IgD-negative memory B cell (primary cell): ENCODE measurements around the gene SEC16A. TPM values are rescaled to one million over a fixed set of nuclear protein-coding genes. Genes with fewer than 3 reads are reported as not detected.
A peak's percentile ranks its signal among the peaks of the same experiment; 100 is the strongest.

Source experiments
- H3K27ac Mint-ChIP-seq, 3 donors: one replicate each; pipeline ENCODE4 v1.8.0; 2020 to 2022; ENCODE audit warnings: mild to moderate bottlenecking in 3 of 3, mixed read lengths in 3 of 3, moderate library complexity in 1 of 3
- H3K27me3 Mint-ChIP-seq: one replicate; pipeline ENCODE4 v1.8.0; 2021; ENCODE audit warnings: mixed read lengths
- H3K36me3 Mint-ChIP-seq: one replicate; pipeline ENCODE4 v1.8.0; 2020; ENCODE audit warnings: mild to moderate bottlenecking, mixed read lengths
- H3K4me1 Mint-ChIP-seq, 3 donors: one replicate each; pipeline ENCODE4 v1.8.0; 2020 to 2022; ENCODE audit warnings: mixed read lengths in 3 of 3, mild to moderate bottlenecking in 1 of 3
- H3K4me3 Mint-ChIP-seq, 4 donors: one replicate each; pipeline ENCODE4 v1.8.0; 2020 to 2022; ENCODE audit warnings: mild to moderate bottlenecking in 4 of 4, mixed read lengths in 4 of 4, moderate library complexity in 3 of 4
- H3K9me3 Mint-ChIP-seq, 3 donors: one replicate each; pipeline ENCODE4 v1.8.0; 2020 to 2021; ENCODE audit warnings: mixed read lengths in 3 of 3, mild to moderate bottlenecking in 1 of 3
- polyA plus RNA-seq: library from polyadenylated mRNA; unstranded; fragments of 300-500 nt; fragmentation: Illumina TruSeq; gene quantifications from one replicate; pipeline ENCODE4 v1.2.3, GENCODE V29; 2021

The SEC16A gene
- polyA plus RNA-seq, 1 donor from 2014 or later = 30.1 TPM

DNA sequence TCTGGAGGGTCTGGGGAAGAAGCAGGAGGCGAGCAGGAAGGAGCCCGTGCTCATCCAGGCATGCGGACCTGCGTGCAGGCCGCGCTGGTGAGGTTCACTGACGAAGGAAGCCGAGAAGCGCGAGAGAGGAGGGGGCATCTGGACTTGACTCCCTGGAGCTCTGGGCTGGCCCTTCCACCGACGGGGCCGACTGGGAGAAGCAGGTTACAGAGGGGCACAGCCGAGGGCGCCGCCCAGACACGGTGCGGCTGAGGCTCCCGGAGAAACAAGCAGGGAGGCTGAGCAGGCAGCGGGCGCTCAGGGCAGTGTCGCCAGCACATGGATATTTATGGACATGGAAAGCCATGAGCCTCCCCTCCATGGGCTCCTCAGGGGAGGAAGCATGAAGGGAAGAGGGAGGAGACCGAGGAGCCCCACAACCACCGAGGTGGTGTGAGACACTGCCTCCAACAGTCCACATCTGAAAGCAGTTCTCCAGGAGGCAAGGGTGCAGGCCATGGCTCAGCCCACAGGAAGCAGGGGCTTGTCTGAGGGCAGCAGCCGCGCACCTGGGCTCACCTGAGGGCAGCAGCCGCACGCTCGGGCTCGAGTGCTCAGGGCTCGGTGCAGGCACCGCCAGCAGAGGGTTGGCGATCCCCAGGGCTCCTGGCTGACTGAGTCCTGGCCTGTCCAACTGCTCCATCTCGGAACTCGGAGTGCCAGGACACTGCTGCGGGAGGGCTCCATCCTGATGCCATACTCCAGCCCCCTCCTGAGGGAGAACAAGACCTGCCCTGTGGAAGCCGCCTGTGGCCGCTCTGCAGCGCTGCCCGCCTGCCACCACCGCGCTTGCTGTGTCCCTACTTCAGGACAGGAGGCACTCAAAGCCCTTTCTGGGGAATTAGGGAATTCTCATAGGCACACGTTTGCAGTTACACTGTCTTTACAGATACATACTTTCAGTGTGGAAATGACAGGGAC, 27.5 kb downstream of the SEC16A start:
- Mint-ChIP-seq H3K4me3 (peak overlapping the region in 1 of 4 donors; percentile 67), H3K36me3 (no peaks in the 10 kb centered on the region), H3K27me3 (no peaks in the 10 kb centered on the region), H3K4me1 (no peaks in the 10 kb centered on the region), H3K9me3 (no peaks in the 10 kb centered on the region), H3K27ac (no peak overlapping the region)

DNA sequence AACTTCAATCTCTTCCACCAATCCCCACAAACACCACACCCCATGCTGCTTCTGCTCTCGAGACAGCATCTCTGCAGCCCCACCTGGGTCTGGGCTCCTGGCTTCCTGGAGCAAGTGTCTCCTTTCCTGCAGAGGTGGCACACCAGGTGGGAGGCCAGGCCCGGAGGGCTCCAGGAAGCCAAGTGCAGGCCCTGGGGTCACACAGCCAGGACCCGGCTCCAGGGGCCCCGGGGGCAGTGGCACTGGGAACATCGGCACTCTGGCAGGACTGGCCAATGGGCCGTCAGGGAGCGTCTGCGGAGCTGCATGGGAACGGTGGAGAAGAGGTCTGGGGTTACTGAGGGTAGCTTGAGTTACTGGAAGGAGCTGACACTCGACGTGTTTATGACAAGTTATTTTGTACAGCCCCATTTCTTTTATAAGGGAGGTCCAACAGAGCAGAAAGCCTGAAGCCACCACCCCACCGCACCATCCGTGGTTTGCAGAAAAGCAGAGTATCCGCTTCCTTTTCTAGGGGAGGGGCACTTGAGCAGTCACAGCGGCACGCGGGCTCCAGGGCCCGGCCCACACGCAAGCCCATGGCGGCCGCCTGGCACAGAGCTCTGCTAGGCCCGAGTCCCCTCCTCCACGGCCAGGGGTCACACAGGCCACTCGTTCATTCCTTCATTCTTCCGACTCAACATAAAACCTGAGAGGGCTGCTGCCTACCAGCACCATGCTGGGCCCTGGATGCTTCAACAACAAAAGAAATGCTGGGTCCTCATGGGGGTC, 28.6 kb downstream of the SEC16A start:
- Mint-ChIP-seq H3K27ac (peak overlapping the region in 1 of 3 donors; percentile 27), H3K36me3 (no peaks in the 10 kb centered on the region), H3K27me3 (no peaks in the 10 kb centered on the region), H3K4me1 (no peaks in the 10 kb centered on the region), H3K9me3 (no peaks in the 10 kb centered on the region), H3K4me3 (peak overlapping the region in 1 of 4 donors; percentile 67)

DNA sequence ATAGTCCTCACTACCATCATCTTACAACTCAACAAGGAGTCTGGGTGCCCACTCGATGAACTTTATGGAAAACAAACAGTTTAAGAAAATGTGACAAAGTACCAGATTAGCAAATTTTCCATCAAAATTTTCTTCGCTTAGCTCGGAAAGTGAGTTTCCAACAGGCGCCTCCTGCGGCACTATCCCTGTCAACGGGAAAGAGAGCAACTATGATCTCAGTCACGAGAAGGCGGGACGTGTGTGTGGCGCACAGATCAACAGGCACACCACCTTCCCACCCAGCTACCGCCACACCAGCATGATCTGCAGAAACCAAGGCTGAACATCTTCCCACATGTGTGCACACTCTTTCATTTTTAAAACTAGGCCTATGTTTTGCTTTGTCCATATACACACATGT, 29.5 kb downstream of the SEC16A start:
- no peaks in the 10 kb centered on the region for H3K36me3 Mint-ChIP-seq
- no peaks in the 10 kb centered on the region for H3K27me3 Mint-ChIP-seq
- H3K4me3 Mint-ChIP-seq = no peak overlapping the region
- H3K4me1 Mint-ChIP-seq = no peaks in the 10 kb centered on the region
- H3K27ac Mint-ChIP-seq = peak overlapping the region in 1 of 3 donors; percentile 73
- H3K9me3 Mint-ChIP-seq = no peaks in the 10 kb centered on the region

DNA sequence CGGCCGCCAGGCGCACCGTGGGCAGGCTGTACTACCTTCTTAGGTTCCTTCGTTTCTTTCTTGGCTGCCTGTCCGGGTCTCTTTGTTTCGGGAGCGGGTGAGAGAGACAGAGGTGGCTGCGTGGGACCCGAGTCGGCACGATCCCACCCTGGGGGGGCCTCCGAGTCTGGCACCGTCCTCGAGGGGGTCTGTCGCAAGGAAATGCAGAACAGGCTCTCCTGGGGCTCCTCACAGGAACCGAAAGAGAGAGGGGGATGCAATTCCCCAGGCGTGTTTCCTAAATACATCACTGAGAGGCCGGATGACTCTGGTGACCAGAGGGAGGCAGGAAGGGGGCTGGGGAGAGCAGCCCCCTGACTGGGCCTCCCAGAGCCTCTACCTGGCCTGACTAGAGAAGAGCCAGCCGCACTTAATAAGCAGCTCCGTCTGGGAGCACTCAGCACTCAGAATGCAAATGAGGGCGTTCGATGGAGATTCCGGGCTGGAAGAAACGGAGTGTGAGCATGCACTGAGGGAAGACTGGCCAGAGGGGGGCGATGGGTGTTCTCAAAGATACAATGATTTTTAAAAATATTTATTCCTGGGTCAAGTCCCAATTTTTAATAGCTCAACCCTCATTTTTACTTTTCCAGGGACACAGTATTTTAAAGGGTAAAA, 31.5 kb downstream of the SEC16A start:
- Mint-ChIP-seq H3K27ac (no peak overlapping the region), H3K4me3 (no peak overlapping the region), H3K9me3 (no peaks in the 10 kb centered on the region), H3K4me1 (no peaks in the 10 kb centered on the region), H3K36me3 (no peaks in the 10 kb centered on the region), H3K27me3 (no peaks in the 10 kb centered on the region)

DNA sequence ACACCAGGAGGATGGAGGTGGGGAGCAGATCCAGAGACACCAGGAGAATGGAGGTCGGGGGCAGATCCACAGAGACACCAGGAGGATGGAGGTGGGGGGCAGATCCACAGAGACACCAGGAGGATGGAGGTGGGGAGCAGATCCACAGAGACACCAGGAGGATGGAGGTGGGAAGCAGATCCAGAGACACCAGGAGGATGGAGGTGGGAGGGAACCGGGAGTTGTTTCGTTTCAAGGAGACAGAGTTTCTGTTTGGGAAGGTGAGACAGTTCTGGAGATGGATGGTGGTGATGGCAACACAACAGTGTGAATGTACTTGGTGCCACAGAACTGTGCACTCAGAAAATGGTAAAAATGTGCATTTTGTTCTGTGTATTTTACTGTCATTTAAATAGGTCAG, 34.2 kb downstream of the SEC16A start:
- Mint-ChIP-seq H3K27ac (no peak overlapping the region), H3K27me3 (no peaks in the 10 kb centered on the region), H3K36me3 (no peaks in the 10 kb centered on the region), H3K4me3 (no peak overlapping the region), H3K9me3 (no peaks in the 10 kb centered on the region), H3K4me1 (no peaks in the 10 kb centered on the region)

DNA sequence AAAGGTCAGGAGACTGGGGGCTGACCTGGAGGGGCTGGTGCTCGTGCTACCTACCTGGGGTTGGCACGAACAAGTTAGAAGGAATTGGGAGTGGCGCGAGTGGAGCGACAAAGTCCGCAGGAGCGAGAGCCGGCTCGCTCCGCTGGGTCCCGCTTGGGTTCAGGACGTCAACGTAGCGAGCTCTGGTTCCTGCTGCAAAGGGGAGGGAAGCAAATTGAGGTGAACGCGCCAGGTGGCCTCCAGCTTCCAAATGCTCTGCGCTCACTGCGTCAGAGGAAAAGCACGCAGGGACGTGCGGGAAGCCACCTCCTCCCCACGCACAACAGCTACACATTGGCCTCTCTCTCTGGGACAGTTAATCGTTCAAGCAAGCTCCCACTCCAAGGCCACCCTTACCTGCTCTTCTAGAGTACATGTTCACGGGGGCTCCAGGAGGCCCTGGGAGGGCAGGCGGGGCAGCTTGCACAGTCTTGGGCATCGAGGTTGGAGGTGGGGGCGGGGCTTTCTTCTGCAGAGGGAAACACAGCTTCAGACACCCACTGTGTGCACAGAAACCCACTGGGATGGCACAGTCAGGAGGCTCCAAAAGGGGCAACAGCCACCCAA, 35.6 kb downstream of the SEC16A start:
- H3K9me3 Mint-ChIP-seq = no peaks in the 10 kb centered on the region
- H3K4me3 Mint-ChIP-seq = peak overlapping the region in 1 of 4 donors; percentile 26
- H3K36me3 Mint-ChIP-seq = no peaks in the 10 kb centered on the region
- H3K27ac Mint-ChIP-seq = no peak overlapping the region
- no peaks in the 10 kb centered on the region for H3K27me3 Mint-ChIP-seq
- no peaks in the 10 kb centered on the region for H3K4me1 Mint-ChIP-seq

DNA sequence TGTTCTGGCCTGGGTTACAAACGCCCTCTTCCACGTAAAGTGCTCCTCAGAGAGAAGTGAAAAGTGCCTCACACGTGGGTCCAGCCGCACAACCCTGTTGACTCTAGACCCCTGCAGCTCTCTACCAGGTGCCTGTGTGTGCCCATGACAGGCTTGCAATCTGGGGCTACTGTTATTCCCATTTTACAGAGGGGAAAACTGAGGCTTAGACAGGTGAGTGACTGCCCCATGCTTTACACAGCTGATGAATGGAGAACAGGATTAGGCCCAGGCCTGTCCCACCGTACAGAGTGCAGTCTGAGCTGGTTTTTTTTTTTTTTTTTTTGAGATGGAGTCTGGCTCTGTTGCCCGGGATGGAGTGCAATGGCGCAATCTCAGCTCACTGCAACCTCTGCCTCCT, 37.0 kb downstream of the SEC16A start:
- H3K4me3 Mint-ChIP-seq = no peak overlapping the region
- H3K27ac Mint-ChIP-seq = peak overlapping the region in 1 of 3 donors; percentile 19
- no peaks in the 10 kb centered on the region for H3K9me3 Mint-ChIP-seq
- no peaks in the 10 kb centered on the region for H3K36me3 Mint-ChIP-seq
- H3K27me3 Mint-ChIP-seq = no peaks in the 10 kb centered on the region
- H3K4me1 Mint-ChIP-seq = no peaks in the 10 kb centered on the region

DNA sequence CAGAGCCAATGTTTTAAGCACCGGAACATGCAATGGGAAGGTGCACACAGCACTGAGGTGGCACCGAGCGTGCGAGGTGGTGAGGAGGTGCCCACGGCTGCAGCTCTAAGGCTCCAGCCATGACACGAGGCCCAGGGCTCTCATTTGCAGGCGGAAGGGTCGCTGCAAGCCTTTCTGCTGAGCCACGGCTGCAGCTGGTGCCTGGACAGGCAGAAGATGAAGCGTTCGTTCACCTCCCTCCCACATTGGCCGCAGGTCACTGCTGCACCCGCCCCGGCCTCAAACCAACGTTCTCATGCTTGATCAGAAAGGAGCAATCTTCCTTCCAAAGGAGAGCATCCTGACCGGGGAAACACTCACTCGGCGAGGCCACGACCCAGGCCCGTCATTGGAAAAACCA, 38.7 kb downstream of the SEC16A start:
- peaks cover 0 to 2% (median 0%) of the 10 kb centered on the region in 3 donors for H3K4me1 Mint-ChIP-seq
- no peaks in the 10 kb centered on the region for H3K36me3 Mint-ChIP-seq
- H3K4me3 Mint-ChIP-seq = no peak overlapping the region
- H3K9me3 Mint-ChIP-seq = no peaks in the 10 kb centered on the region
- H3K27me3 Mint-ChIP-seq = no peaks in the 10 kb centered on the region
- H3K27ac Mint-ChIP-seq = no peak overlapping the region

DNA sequence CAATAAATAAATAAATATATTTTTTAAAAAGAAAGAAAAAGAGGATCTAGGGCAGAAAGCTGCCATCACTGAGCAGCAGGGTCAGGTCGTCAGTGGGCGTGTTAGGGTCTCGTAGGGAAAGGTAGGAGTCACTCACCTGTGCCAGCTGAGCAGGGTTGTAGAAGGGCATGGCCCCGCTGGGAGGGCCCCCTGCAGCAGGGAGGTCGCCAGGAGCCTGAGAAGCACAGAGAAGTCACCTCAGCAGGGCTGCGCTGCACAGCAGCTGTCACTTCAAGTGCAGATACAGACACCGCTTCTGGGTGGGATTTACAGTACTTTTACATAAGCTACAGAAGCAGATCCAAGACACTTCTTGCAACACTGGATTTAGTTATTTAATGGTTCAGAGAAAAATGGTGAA, 39.2 kb downstream of the SEC16A start:
- H3K36me3 Mint-ChIP-seq = no peaks in the 10 kb centered on the region
- H3K27me3 Mint-ChIP-seq = no peaks in the 10 kb centered on the region
- no peaks in the 10 kb centered on the region for H3K9me3 Mint-ChIP-seq
- no peak overlapping the region for H3K27ac Mint-ChIP-seq
- H3K4me3 Mint-ChIP-seq = no peak overlapping the region
- peaks cover 0 to 2% (median 0%) of the 10 kb centered on the region in 3 donors for H3K4me1 Mint-ChIP-seq

DNA sequence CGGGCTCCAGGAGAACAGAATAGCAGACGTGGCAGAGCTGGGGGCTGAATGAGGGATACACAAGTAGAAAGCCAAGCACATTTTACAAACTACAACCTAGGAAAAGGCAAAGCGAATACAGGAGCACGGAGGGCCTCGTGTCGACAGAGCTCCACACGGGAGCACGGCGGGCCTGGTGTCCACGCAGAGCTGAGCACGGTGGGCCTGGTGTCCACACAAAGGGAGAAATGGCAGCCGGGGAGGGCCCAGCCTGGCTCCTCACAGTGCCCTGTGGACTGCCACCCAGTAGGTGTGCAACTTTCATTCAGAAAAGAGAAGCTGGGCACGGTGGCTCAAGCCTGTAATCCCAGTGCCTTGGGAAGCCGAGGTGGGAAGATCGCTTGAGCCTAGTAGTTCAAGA, 39.8 kb downstream of the SEC16A start:
- Mint-ChIP-seq H3K27ac (no peak overlapping the region), H3K4me1 (peaks cover 0 to 6% (median 4%) of the 10 kb centered on the region in 3 donors), H3K36me3 (no peaks in the 10 kb centered on the region), H3K27me3 (no peaks in the 10 kb centered on the region), H3K4me3 (no peak overlapping the region), H3K9me3 (no peaks in the 10 kb centered on the region)

DNA sequence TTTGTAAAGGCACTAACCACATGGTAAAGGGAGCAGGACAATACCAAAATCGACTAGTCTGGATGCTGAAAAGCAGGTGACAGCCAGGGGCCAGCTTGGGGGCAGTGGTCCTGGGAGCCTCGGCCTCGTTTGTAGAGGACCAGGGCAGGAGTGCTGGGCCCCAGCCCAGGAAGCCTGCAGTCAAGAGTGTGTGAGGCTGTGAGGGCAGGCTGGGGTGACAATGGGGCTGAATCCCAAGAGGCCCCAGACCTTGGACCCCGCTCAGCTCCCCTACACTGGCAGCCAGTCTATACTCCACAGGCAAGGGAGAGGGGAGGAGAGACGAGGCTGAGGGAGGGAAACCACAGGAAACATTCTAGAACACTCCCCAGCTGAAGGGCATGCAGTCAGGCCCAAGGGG, 40.6 kb downstream of the SEC16A start:
- Mint-ChIP-seq H3K27ac (peak overlapping the region in 1 of 3 donors; percentile 50), H3K4me3 (no peak overlapping the region), H3K27me3 (no peaks in the 10 kb centered on the region), H3K36me3 (no peaks in the 10 kb centered on the region), H3K4me1 (peaks cover 0 to 13% (median 11%) of the 10 kb centered on the region in 3 donors), H3K9me3 (no peaks in the 10 kb centered on the region)

DNA sequence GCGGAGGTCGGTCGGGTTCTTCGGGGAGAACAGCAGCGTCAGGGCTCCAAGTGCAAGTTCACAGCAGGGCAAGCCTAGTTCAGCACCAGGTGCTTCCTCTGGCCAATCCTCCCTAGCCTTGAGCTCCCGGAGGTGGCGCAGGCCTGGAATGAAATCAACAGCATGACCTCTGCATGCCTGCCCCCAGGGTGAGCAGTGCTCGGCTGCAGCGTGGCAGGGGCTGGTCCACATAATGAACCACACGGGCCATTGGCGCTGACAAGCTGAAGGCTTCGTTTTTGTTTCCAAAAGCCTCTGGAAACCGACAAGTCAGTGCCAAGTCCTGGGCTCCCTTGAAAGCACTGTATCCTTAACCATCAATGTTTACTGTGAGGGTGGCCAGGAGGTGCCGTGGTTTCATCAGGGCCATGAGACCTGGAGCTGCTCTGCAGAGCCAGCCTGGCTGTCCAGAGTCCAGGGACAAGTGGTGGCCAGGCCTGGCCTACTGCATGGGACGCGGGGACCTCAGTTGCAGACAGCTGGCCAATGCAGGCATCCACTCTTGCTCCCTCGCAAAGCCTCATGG, 41.1 kb downstream of the SEC16A start:
- peak overlapping the region in 1 of 3 donors; percentile 32 for H3K27ac Mint-ChIP-seq
- peak overlapping the region in 1 of 4 donors; percentile 58 for H3K4me3 Mint-ChIP-seq
- H3K9me3 Mint-ChIP-seq = no peaks in the 10 kb centered on the region
- H3K4me1 Mint-ChIP-seq = peaks cover 4 to 18% (median 15%) of the 10 kb centered on the region in 3 donors
- no peaks in the 10 kb centered on the region for H3K36me3 Mint-ChIP-seq
- no peaks in the 10 kb centered on the region for H3K27me3 Mint-ChIP-seq

DNA sequence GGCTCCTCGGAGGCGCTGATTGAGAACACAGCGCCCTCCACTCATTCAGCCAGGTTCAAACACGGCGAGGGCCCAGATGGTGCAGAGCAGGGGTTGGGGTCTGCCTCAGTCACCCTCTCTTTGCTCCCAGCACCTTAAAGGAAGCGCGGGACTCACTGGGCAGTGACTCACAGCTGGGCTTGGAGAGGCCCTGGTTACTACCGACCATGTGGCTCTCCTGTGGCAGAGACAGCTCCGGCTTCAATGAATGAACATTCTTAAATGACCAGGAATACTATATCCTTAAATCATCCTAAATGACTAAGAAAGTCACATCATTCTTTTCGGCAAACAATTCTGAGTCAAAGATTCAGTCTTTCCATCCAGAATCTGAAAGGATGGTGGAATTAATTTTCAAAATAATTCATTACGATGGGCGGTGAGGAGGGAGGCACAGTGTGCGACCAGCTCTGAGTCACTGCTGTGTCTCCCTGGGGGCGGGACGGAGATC, 41.6 kb downstream of the SEC16A start:
- Mint-ChIP-seq H3K4me3 (peak overlapping the region in 3 of 4 donors; percentile 3 to 58 (median 49)), H3K36me3 (no peaks in the 10 kb centered on the region), H3K4me1 (peaks cover 7 to 22% (median 17%) of the 10 kb centered on the region in 3 donors), H3K27me3 (no peaks in the 10 kb centered on the region), H3K9me3 (no peaks in the 10 kb centered on the region), H3K27ac (peak overlapping the region in 1 of 3 donors; percentile 32)
